Immature natural killer cell (primary cell): ENCODE measurements around the gene SOSTDC1. TPM values are rescaled to one million over a fixed set of nuclear protein-coding genes. Genes with fewer than 3 reads are reported as not detected.
"Not testable (repeated sequence)": the region's sequence is repeated elsewhere in the genome, so short reads cannot be mapped to it uniquely, and the experiment has no call there.

Experiments used
- DNase-seq, 3 donors: peaks; one replicate each; pipeline ENCODE4 v3.0.0; 2022; ENCODE audit warnings: mixed read lengths in 1 of 3
- H3K27ac Mint-ChIP-seq, 6 donors: one replicate each; pipeline ENCODE4 v1.8.0; 2020; ENCODE audit warnings: mixed read lengths in 6 of 6, mild to moderate bottlenecking in 5 of 6, inconsistent platforms in 4 of 6, moderate library complexity in 3 of 6
- H3K27me3 Mint-ChIP-seq, 3 donors: one replicate each; pipeline ENCODE4 v1.8.0; 2020 to 2021; ENCODE audit warnings: low read depth in 3 of 3, mild to moderate bottlenecking in 3 of 3, mixed read lengths in 3 of 3, moderate library complexity in 3 of 3, inconsistent platforms in 1 of 3
- H3K36me3 Mint-ChIP-seq, 3 donors: one replicate each; pipeline ENCODE4 v1.8.0; 2020; ENCODE audit warnings: mixed read lengths in 3 of 3, inconsistent platforms in 2 of 3, mild to moderate bottlenecking in 2 of 3
- H3K4me1 Mint-ChIP-seq, 2 donors: one replicate each; pipeline ENCODE4 v1.8.0; 2020; ENCODE audit warnings: inconsistent platforms in 2 of 2, mild to moderate bottlenecking in 2 of 2, mixed read lengths in 2 of 2, moderate library complexity in 1 of 2
- H3K4me3 Mint-ChIP-seq, 5 donors: one replicate each; pipeline ENCODE4 v1.8.0; 2020; ENCODE audit warnings: mild to moderate bottlenecking in 5 of 5, mixed read lengths in 5 of 5, inconsistent platforms in 3 of 5, moderate library complexity in 3 of 5
- H3K9me3 Mint-ChIP-seq, 6 donors: one replicate each; pipeline ENCODE4 v1.8.0; 2020; ENCODE audit warnings: mild to moderate bottlenecking in 6 of 6, mixed read lengths in 6 of 6, inconsistent platforms in 4 of 6, moderate library complexity in 3 of 6
- polyA plus RNA-seq, 3 donors: library from polyadenylated mRNA; unstranded; fragments of 300-500 nt; fragmentation: Illumina TruSeq; gene quantifications; one replicate each; pipeline ENCODE4 v1.2.3, GENCODE V29; 2021

The SOSTDC1 gene, protein sequence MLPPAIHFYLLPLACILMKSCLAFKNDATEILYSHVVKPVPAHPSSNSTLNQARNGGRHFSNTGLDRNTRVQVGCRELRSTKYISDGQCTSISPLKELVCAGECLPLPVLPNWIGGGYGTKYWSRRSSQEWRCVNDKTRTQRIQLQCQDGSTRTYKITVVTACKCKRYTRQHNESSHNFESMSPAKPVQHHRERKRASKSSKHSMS
- not detected for polyA plus RNA-seq

DNA sequence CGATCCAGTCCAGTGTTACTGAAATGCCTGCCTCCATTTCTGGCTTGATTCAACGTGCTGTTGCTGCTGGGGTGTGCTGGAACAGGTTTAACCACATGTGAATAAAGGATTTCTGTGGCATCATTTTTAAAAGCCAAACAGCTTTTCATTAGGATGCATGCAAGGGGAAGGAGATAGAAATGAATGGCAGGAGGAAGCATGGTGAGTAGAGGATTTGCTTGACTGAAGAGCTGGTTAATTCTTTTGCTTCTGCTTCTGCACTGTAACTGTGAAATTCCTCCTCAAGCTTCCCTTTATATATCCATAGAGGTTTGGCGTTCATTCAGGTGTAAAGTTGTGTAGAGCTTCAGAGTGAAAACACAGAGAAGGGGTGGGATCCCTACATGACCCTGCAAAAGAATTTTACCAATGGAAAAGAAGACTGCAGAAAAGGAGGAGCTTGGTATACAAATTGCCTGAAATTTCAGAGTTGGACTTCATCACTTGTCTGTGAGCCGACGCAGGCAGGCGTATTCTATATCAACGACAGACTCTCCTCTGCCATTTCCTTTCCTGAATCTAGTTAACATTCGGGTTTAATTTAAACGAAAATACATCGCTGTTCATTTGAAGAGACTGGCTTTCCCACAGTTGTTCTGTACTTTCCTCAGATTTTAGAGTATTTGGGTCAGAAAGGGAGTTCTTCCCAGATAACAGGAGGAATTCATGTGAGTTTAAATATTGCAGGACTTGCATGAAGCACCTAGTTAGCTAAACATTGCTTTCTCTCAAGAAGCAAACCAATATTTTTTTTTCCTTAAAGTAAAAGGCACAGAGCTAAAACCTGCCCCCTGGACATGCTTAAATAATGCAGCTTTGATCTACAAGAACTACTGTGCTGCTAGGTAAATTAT, at the start of gene SOSTDC1:
TSS of gene SOSTDC1 (minus strand) at position 270 of the 893 bp plus-strand sequence. CDS start at position 200, 70 bp downstream.
- H3K9me3 Mint-ChIP-seq: no peaks in the 10 kb centered on the region
- peaks cover 0 to 4% (median 0%) of the 10 kb centered on the region in 3 donors for H3K36me3 Mint-ChIP-seq
- peak within 1 kb of the TSS; percentile 10 to 57 (median 17) for H3K4me3 Mint-ChIP-seq
- DNase-seq: no peak
- no peak within 1 kb of the TSS for H3K27ac Mint-ChIP-seq
- H3K27me3 Mint-ChIP-seq: peaks cover 0 to 5% (median 4%) of the 10 kb centered on the region in 3 donors
- H3K4me1 Mint-ChIP-seq: peaks cover 6 to 9% of the 10 kb centered on the region in 2 donors

DNA sequence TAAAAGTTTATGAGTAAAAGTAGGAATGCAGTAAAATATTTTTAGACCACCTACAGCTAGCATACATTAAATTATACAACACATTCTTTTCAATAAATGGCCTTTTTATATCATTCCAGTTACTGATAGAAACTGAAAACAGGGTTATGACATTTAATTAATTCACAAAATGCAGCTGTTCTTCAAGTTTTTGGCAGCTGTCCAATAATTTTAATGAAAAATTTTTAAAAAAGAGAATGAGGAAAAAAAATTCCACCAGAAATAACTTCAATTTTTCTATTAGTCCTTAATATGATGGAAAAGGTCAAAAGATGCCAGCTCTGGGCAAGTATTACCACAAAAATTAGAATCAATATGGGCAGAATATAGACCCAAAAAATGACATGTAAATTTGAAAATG, 49.2 kb upstream of the SOSTDC1 start:
- Mint-ChIP-seq H3K4me3 (no peak overlapping the region), H3K9me3 (peaks cover 0 to 2% (median 0%) of the 10 kb centered on the region in 6 donors), H3K4me1 (no peaks in the 10 kb centered on the region), H3K36me3 (peaks cover 0 to 4% (median 4%) of the 10 kb centered on the region in 3 donors), H3K27ac (no peak overlapping the region), H3K27me3 (peaks cover 0 to 2% (median 2%) of the 10 kb centered on the region in 3 donors)
- DNase-seq: no peak

DNA sequence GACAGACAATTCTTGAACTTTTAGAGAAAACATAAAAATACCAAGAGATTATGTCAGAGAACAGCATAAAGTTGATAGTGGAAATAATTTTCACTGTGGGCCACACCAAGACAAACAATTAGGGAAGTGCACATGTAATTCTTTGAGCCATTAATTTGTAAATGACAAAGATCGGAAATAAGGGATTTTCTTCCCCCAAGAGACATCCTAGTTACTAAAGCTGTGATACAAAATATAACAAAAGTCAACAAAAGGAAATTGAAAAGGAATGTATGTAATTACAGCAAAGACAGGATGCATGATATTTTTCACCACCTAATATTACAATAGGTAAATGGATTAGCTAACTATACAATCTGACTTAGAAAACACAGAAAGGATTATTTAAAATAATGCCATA, 48.7 kb upstream of the SOSTDC1 start:
- no peak overlapping the region for H3K27ac Mint-ChIP-seq

DNA sequence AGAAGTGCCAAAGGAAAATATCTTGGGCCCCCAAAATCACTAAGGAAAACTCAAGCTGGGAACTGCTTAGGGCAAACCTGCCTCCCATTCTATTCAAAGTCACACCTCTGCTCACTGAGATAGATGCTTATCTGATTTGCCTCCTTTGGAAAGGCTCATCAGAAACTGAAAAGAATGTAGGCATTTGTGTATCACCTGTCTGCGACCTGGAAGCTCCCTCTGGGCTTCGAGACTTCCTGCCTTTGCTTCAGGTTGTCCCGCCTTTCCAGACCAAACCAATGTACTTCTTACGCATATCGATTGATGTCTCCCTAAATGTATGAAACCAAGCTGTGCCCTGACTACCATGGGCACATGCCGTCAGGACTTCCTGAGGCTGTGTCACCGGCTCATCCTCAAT, 46.6 kb upstream of the SOSTDC1 start:
- peaks cover 0 to 2% (median 2%) of the 10 kb centered on the region in 3 donors for H3K27me3 Mint-ChIP-seq
- DNase-seq: no peak
- no peak overlapping the region for H3K4me3 Mint-ChIP-seq
- H3K27ac Mint-ChIP-seq: no peak overlapping the region
- H3K4me1 Mint-ChIP-seq: no peaks in the 10 kb centered on the region
- peaks cover 0 to 2% (median under 1%) of the 10 kb centered on the region in 6 donors for H3K9me3 Mint-ChIP-seq
- H3K36me3 Mint-ChIP-seq: peaks cover 0 to 4% (median 4%) of the 10 kb centered on the region in 3 donors

More for the DNA sequence above, 48.7 kb upstream of the SOSTDC1 start:
- H3K36me3 Mint-ChIP-seq: peaks cover 0 to 4% (median 4%) of the 10 kb centered on the region in 3 donors
- no peaks in the 10 kb centered on the region for H3K4me1 Mint-ChIP-seq
- peaks cover 0 to 2% (median 2%) of the 10 kb centered on the region in 3 donors for H3K27me3 Mint-ChIP-seq
- H3K4me3 Mint-ChIP-seq: no peak overlapping the region
- peaks cover 0 to 2% (median 0%) of the 10 kb centered on the region in 6 donors for H3K9me3 Mint-ChIP-seq
- DNase-seq: no peak

DNA sequence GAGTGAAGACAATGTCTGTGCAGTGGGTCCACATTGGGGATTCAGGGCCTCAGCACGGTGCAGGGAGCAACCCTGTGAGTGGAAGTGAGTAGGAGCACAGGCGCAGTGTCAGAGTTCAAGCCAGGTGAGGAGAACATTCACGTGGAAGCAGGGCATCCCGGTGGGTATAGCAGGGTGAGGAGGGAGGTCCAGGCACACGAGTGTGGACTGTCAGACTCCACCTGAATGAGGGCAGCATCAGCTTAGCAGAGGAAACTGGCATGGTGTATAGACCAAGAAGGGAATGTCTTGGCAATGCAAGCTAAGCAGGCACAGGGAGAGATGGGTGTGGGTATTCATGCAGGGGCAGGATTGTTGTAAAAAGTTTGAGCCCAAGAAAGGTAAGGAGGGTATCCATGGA, 45.8 kb upstream of the SOSTDC1 start:
- H3K4me3 Mint-ChIP-seq: no peak overlapping the region
- H3K9me3 Mint-ChIP-seq: peaks cover 0 to 2% (median 0%) of the 10 kb centered on the region in 6 donors
- no peak for DNase-seq
- peaks cover 0 to 2% (median 2%) of the 10 kb centered on the region in 3 donors for H3K27me3 Mint-ChIP-seq
- no peak overlapping the region for H3K27ac Mint-ChIP-seq
- no peaks in the 10 kb centered on the region for H3K36me3 Mint-ChIP-seq
- H3K4me1 Mint-ChIP-seq: no peaks in the 10 kb centered on the region

DNA sequence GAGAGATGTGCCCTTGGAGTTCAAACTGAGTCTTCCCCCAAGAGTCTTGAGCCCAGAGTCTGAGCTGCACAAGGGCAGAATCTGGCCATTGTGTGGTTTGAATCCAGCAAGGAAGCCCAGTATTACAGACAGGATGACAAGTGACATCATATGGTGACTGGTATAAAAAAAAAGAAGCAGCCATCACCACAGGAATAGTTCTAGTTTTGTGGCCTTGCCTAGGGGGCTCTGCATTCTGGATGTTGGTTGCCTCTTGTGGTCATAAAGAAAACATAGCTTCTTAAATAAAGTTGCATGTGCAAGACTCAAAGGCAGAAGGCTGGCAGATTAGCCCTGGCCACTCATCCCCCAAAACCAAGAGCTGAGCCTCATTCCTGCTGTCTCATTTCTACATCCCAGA, 44.3 kb upstream of the SOSTDC1 start:
- H3K4me3 Mint-ChIP-seq: no peak overlapping the region
- no peak overlapping the region for H3K27ac Mint-ChIP-seq
- H3K36me3 Mint-ChIP-seq: no peaks in the 10 kb centered on the region
- no peaks in the 10 kb centered on the region for H3K4me1 Mint-ChIP-seq
- peaks cover 0 to 2% (median 0%) of the 10 kb centered on the region in 6 donors for H3K9me3 Mint-ChIP-seq
- DNase-seq: no peak
- H3K27me3 Mint-ChIP-seq: peaks cover 0 to 6% (median 2%) of the 10 kb centered on the region in 3 donors

DNA sequence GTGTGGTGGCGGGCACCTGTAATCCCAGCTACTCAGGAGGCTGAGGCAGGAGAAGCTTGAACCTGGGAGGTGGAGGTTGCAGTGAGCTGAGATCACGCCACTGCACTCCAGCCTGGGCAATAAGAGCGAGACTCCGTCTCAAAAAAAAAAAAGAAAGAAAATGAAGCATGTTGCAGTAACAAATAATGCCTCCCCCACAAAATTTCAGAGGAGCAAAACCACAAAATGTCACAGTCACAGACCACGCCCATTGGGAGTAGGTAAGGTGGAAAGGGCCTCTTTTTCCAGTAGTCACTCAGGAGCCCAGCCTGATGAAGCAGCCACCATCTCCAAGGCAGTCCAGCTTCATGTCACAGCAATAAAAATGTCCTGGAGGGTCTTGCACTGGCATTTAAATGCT, 40.9 kb upstream of the SOSTDC1 start:
- not testable (repeated sequence) for H3K9me3 Mint-ChIP-seq, H3K4me3 Mint-ChIP-seq, H3K36me3 Mint-ChIP-seq, H3K4me1 Mint-ChIP-seq, DNase-seq, H3K27me3 Mint-ChIP-seq, H3K27ac Mint-ChIP-seq

DNA sequence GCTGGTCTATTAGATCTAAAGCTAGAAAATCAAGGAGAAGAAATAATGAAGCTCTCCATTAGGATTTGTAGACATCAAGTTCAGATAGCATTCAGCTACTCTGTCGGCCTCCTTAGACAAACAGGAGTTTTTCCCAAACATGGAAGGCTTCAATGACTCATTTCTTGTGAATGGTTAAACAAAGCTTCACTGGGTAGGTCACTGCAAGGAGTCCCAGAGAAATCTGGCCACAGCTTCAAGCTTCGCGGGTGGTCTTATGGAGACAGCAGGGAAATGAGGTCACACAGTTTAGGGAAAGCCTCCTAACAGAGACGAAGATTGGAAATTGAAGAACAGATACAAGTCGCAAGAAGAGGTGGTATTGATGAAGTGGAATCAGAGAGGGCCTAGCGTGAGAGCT, 38.5 kb upstream of the SOSTDC1 start:
- no peaks in the 10 kb centered on the region for H3K4me1 Mint-ChIP-seq
- DNase-seq: no peak
- peaks cover 0 to 2% (median 0%) of the 10 kb centered on the region in 6 donors for H3K9me3 Mint-ChIP-seq
- H3K4me3 Mint-ChIP-seq: no peak overlapping the region
- H3K27me3 Mint-ChIP-seq: peaks cover 0 to 7% (median 2%) of the 10 kb centered on the region in 3 donors
- no peak overlapping the region for H3K27ac Mint-ChIP-seq
- H3K36me3 Mint-ChIP-seq: no peaks in the 10 kb centered on the region

DNA sequence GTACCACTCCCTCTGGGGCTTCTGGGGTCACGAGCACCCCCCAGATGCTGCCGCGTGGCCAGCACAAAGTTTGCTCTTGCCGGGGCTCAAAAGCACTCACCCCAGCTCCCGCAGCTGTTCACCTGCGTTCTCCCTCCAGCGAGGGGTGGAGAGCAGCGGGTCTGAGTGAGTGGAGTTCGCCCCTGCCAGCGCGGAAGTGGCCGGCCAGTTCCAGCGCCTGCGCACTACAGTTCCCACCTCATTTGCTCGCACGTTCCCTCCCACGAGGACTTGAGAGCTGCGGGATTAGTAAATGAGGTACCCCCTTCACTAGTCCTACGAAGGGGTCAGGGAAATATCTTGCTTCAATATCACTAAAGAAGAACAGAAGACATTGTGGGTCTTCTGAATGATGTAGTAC, 36.8 kb upstream of the SOSTDC1 start:
- Mint-ChIP-seq H3K27ac (no peak overlapping the region), H3K4me3 (no peak overlapping the region), H3K4me1 (no peaks in the 10 kb centered on the region), H3K27me3 (peaks cover 0 to 7% (median 2%) of the 10 kb centered on the region in 3 donors), H3K36me3 (no peaks in the 10 kb centered on the region), H3K9me3 (no peaks in the 10 kb centered on the region)
- DNase-seq: no peak

DNA sequence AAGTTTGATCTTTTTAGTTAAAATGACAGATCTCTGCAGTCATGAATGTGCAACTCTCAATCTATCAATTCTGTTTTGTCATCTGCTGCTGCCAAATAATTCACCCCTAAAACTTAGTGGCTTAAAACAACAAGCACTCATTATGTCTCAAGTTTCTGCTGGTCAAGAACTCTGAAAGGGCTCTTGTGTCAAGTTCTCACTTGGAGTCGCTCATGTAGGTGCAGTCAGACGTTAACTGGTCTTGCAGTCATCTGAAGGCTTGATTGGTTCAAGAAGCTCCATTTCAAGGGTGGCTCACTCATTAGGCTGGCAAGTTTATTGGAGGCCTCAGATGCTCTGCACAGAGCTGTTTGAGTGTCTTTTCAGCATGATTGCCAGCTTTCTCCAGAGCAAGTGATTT, 32.6 kb upstream of the SOSTDC1 start:
- no peak for DNase-seq
- Mint-ChIP-seq H3K27ac (no peak overlapping the region), H3K36me3 (no peaks in the 10 kb centered on the region), H3K4me1 (no peaks in the 10 kb centered on the region), H3K27me3 (peaks cover 0 to 2% (median 0%) of the 10 kb centered on the region in 3 donors), H3K9me3 (no peaks in the 10 kb centered on the region), H3K4me3 (no peak overlapping the region)

DNA sequence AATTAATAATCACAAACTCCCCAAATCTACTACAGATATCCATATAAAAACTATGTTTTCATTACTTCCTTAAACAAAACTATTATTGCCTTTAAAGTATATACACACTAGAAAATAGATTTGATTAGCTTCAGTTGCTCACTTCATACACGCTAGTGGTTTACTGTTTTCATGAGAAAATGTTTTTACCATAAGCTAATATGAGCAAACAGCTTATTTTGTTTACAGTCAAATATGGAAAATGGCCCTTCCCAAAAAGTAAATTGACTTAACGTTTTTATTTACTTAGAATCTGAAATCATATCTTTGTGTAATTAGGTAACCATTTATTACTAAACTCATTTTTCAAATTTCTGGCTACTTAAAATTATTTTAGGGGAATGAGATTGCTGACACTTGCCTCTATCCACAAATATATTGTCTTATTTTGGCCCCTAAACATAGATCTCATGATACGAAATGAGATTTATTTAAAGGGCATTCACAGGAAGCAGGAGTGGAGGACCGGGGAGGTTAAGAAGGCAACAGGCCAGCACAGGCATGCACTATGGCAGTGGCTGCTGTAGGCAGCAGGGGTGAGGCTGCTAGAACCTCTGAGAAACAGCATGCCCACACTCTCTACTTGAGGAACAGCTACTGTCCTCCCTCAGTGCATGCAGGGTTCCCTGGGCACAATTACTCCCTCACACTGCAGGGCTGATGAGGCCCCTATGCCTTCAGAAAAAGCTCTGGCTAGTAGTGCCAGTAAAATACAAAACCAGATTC, 29.6 kb upstream of the SOSTDC1 start:
- Mint-ChIP-seq H3K36me3 (no peaks in the 10 kb centered on the region), H3K27ac (no peak overlapping the region), H3K27me3 (peaks cover 0 to 2% (median 0%) of the 10 kb centered on the region in 3 donors), H3K9me3 (no peaks in the 10 kb centered on the region), H3K4me1 (peaks cover 7 to 8% of the 10 kb centered on the region in 2 donors), H3K4me3 (no peak overlapping the region)
- DNase-seq: no peak

DNA sequence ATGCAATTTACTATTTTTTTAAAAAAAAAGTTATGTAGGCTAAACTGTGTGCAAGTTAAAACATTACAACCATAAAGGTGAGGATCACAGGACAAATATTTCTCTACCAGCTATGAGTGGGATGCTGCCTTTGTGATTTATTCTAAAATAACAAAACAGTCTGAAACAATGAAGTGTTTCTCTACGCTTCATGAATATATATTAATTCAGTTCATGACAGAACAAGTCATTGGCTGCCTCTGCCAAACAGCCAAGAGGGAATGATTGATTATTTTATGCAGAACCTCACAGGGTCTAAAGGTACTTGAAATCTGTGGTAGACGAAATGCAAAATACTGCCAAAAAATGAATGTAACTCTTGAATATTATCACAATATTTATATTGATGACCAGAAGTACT, 29.0 kb upstream of the SOSTDC1 start:
- no peak overlapping the region for H3K27ac Mint-ChIP-seq
- no peaks in the 10 kb centered on the region for H3K9me3 Mint-ChIP-seq
- peaks cover 0 to 2% (median 0%) of the 10 kb centered on the region in 3 donors for H3K27me3 Mint-ChIP-seq
- no peaks in the 10 kb centered on the region for H3K36me3 Mint-ChIP-seq
- peaks cover 7 to 8% of the 10 kb centered on the region in 2 donors for H3K4me1 Mint-ChIP-seq
- H3K4me3 Mint-ChIP-seq: no peak overlapping the region
- no peak for DNase-seq

DNA sequence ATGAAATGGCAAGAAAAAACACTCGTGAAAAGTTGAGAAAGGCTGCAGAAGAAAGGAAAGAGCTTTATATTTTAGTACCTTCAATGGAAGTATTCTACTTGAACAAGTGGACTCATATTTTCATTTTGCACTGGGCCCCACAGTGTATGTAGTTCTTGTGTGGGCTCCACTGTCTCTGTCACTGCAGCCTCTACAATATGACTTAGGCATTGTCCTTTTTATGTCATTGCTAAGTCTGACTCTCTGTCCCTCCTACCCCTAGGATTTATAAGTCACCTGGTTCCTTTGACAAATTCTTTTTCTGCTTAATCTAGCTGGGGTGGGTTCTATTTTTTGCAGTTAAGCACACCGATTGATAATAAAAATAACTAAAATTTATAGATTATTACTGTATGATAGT, 27.7 kb upstream of the SOSTDC1 start:
- no peak for DNase-seq
- peaks cover 0 to 2% (median 0%) of the 10 kb centered on the region in 3 donors for H3K27me3 Mint-ChIP-seq
- H3K4me3 Mint-ChIP-seq: no peak overlapping the region
- H3K4me1 Mint-ChIP-seq: peaks cover 7 to 8% of the 10 kb centered on the region in 2 donors
- H3K27ac Mint-ChIP-seq: no peak overlapping the region
- no peaks in the 10 kb centered on the region for H3K36me3 Mint-ChIP-seq
- H3K9me3 Mint-ChIP-seq: no peaks in the 10 kb centered on the region
